ENCODE results near the gene SOX6.

The SOX6 gene

GRCh38 chr11:16296273-16296672 lies 60.1 kb downstream of the SOX6 start:
- no peaks in the 10 kb centered on the region for H3K4me1 ChIP-seq (ENCODE audit: insufficient read depth, low read length, poor library complexity, severe bottlenecking)
- no peak overlapping the region for H3K9ac ChIP-seq (ENCODE audit: low read depth, low read length, poor library complexity, severe bottlenecking)
- no peak overlapping the region for H2AFZ ChIP-seq (ENCODE audit: low read length)
- no peaks in the 10 kb centered on the region for H4K20me1 ChIP-seq (ENCODE audit: insufficient read depth, low read length, poor library complexity, severe bottlenecking)
- no peaks in the 10 kb centered on the region for H3F3A ChIP-seq (ENCODE audit: low read depth)
- no peaks in the 10 kb centered on the region for H3K27me3 ChIP-seq (ENCODE audit: insufficient read depth, low read length, poor library complexity, severe bottlenecking)
- no peaks in the 10 kb centered on the region for H3K36me3 ChIP-seq (ENCODE audit: insufficient read depth, low read length)
- H3K4me2 ChIP-seq (ENCODE audit: low read depth, low read length, poor library complexity, severe bottlenecking) = no peak overlapping the region
- H3K9me3 ChIP-seq (ENCODE audit: insufficient read depth, low read depth, low read length) = no peaks in the 10 kb centered on the region
- no peak for TF ChIP-seq EZH2phosphoT487 (IDR thresholded peaks at IDR 0.05; ENCODE audit: borderline replicate concordance)
- H3K4me3 ChIP-seq (ENCODE audit: low read length, poor library complexity, severe bottlenecking) = no peak overlapping the region
- no peaks in the 10 kb centered on the region for H3K79me2 ChIP-seq (ENCODE audit: insufficient read depth, low read length)
- no peaks in the 10 kb centered on the region for H3K9me2 ChIP-seq (replicated peaks; ENCODE audit: low read depth, low read length)

GRCh38 chr11:16295592-16295991 lies 60.8 kb downstream of the SOX6 start:
- Histone ChIP-seq H3K79me2 (ENCODE audit: insufficient read depth, low read length) (no peaks in the 10 kb centered on the region), H3K4me2 (ENCODE audit: low read depth, low read length, poor library complexity, severe bottlenecking) (no peak overlapping the region), H4K20me1 (ENCODE audit: insufficient read depth, low read length, poor library complexity, severe bottlenecking) (no peaks in the 10 kb centered on the region), H3K9me3 (ENCODE audit: insufficient read depth, low read depth, low read length) (no peaks in the 10 kb centered on the region), H3K4me1 (ENCODE audit: insufficient read depth, low read length, poor library complexity, severe bottlenecking) (no peaks in the 10 kb centered on the region), H2AFZ (ENCODE audit: low read length) (no peak overlapping the region), H3K4me3 (ENCODE audit: low read length, poor library complexity, severe bottlenecking) (no peak overlapping the region), H3K36me3 (ENCODE audit: insufficient read depth, low read length) (no peaks in the 10 kb centered on the region), H3K9ac (ENCODE audit: low read depth, low read length, poor library complexity, severe bottlenecking) (no peak overlapping the region), H3F3A (ENCODE audit: low read depth) (no peaks in the 10 kb centered on the region), H3K27me3 (ENCODE audit: insufficient read depth, low read length, poor library complexity, severe bottlenecking) (no peaks in the 10 kb centered on the region), H3K9me2 (replicated peaks; ENCODE audit: low read depth, low read length) (no peaks in the 10 kb centered on the region)
- TF ChIP-seq CTCF (conservative IDR thresholded peaks at IDR 0.05; ENCODE audit: low read length) (no peak), EZH2phosphoT487 (IDR thresholded peaks at IDR 0.05; ENCODE audit: borderline replicate concordance) (no peak)

GRCh38 chr11:16293204-16293681 lies 63.1 kb downstream of the SOX6 start:
- H2AFZ ChIP-seq (ENCODE audit: low read length) = no peak overlapping the region
- H3K27me3 ChIP-seq (ENCODE audit: insufficient read depth, low read length, poor library complexity, severe bottlenecking) = no peaks in the 10 kb centered on the region
- no peak overlapping the region for H3K9ac ChIP-seq (ENCODE audit: low read depth, low read length, poor library complexity, severe bottlenecking)
- no peaks in the 10 kb centered on the region for H3K79me2 ChIP-seq (ENCODE audit: insufficient read depth, low read length)
- H3K4me2 ChIP-seq (ENCODE audit: low read depth, low read length, poor library complexity, severe bottlenecking) = no peak overlapping the region
- no peaks in the 10 kb centered on the region for H3K9me2 ChIP-seq (replicated peaks; ENCODE audit: low read depth, low read length)
- H3F3A ChIP-seq (ENCODE audit: low read depth) = no peaks in the 10 kb centered on the region
- no peaks in the 10 kb centered on the region for H4K20me1 ChIP-seq (ENCODE audit: insufficient read depth, low read length, poor library complexity, severe bottlenecking)
- no peaks in the 10 kb centered on the region for H3K9me3 ChIP-seq (ENCODE audit: insufficient read depth, low read depth, low read length)
- TF ChIP-seq EZH2phosphoT487 (IDR thresholded peaks at IDR 0.05; ENCODE audit: borderline replicate concordance) (no peak), CTCF (conservative IDR thresholded peaks at IDR 0.05; ENCODE audit: low read length) (no peak)
- H3K36me3 ChIP-seq (ENCODE audit: insufficient read depth, low read length) = no peaks in the 10 kb centered on the region
- no peak overlapping the region for H3K4me3 ChIP-seq (ENCODE audit: low read length, poor library complexity, severe bottlenecking)
- H3K4me1 ChIP-seq (ENCODE audit: insufficient read depth, low read length, poor library complexity, severe bottlenecking) = no peaks in the 10 kb centered on the region

GRCh38 chr11:16292167-16292859 lies 64.0 kb downstream of the SOX6 start:
- Histone ChIP-seq H3K36me3 (ENCODE audit: insufficient read depth, low read length) (no peaks in the 10 kb centered on the region), H3K27me3 (ENCODE audit: insufficient read depth, low read length, poor library complexity, severe bottlenecking) (no peaks in the 10 kb centered on the region), H3F3A (ENCODE audit: low read depth) (no peaks in the 10 kb centered on the region), H3K9me2 (replicated peaks; ENCODE audit: low read depth, low read length) (no peaks in the 10 kb centered on the region), H4K20me1 (ENCODE audit: insufficient read depth, low read length, poor library complexity, severe bottlenecking) (no peaks in the 10 kb centered on the region), H2AFZ (ENCODE audit: low read length) (no peak overlapping the region), H3K79me2 (ENCODE audit: insufficient read depth, low read length) (no peaks in the 10 kb centered on the region), H3K4me1 (ENCODE audit: insufficient read depth, low read length, poor library complexity, severe bottlenecking) (no peaks in the 10 kb centered on the region), H3K4me2 (ENCODE audit: low read depth, low read length, poor library complexity, severe bottlenecking) (no peak overlapping the region), H3K4me3 (ENCODE audit: low read length, poor library complexity, severe bottlenecking) (no peak overlapping the region), H3K9ac (ENCODE audit: low read depth, low read length, poor library complexity, severe bottlenecking) (no peak overlapping the region), H3K9me3 (ENCODE audit: insufficient read depth, low read depth, low read length) (no peaks in the 10 kb centered on the region)
- TF ChIP-seq EZH2phosphoT487 (IDR thresholded peaks at IDR 0.05; ENCODE audit: borderline replicate concordance) (no peak), CTCF (conservative IDR thresholded peaks at IDR 0.05; ENCODE audit: low read length) (no peak)

Measured in Loucy (cell line).